Measurements from ENCODE around the gene MN1.

GRCh38 chr22:27848005-27848404, 46.4 kb upstream of the MN1 start:
- TF ChIP-seq CTCF (conservative IDR thresholded peaks at IDR 0.05 in 1 of 2, IDR thresholded peaks at IDR 0.05 in 1 of 2; ENCODE audit: low read depth in 1 of 2, low read length in 2 of 2) (no peak), EZH2 (IDR thresholded peaks at IDR 0.05; ENCODE audit: low read length, missing control alignments) (no peak)
